H9 (cell line): ENCODE results near the gene R3HDM1. TPM values are rescaled to one million over a fixed set of nuclear protein-coding genes. Genes with fewer than 3 reads are reported as not detected.

ENCODE experiments used
- DNase-seq: peaks from one replicate; pipeline ENCODE4 v3.0.0-alpha.2; 2017
- H2AFZ ChIP-seq: one replicate; pipeline ENCODE4 v1.6.1; 2013; ENCODE audit warnings: mild to moderate bottlenecking, low read length, control low read depth, moderate library complexity
- H2AK5ac ChIP-seq: 2 replicates; pipeline ENCODE4 v1.6.1; 2013; ENCODE audit warnings: low read length, control low read depth, mixed read lengths; ENCODE audit not compliant: insufficient read length
- H2BK120ac ChIP-seq: one replicate; pipeline ENCODE4 v1.6.1; 2013; ENCODE audit warnings: low read depth, mild to moderate bottlenecking, low read length, control low read depth, inconsistent platforms; ENCODE audit not compliant: poor library complexity, severe bottlenecking
- H2BK12ac ChIP-seq: 2 replicates; pipeline ENCODE4 v1.6.1; 2013; ENCODE audit warnings: low read length, control low read depth, mixed read lengths, low read depth; ENCODE audit not compliant: insufficient read length
- H2BK15ac ChIP-seq: 2 replicates; pipeline ENCODE4 v1.6.1; 2013; ENCODE audit warnings: low read depth, low read length, control low read depth
- H2BK20ac ChIP-seq: one replicate; pipeline ENCODE4 v1.6.1; 2013; ENCODE audit warnings: low read depth, mild to moderate bottlenecking, low read length, control low read depth, inconsistent platforms; ENCODE audit not compliant: poor library complexity, severe bottlenecking
- H2BK5ac ChIP-seq: 2 replicates; pipeline ENCODE4 v1.6.1; 2013; ENCODE audit warnings: low read length, control low read depth, mixed read lengths; ENCODE audit not compliant: insufficient read length
- H3K14ac ChIP-seq: 2 replicates; pipeline ENCODE4 v1.6.1; 2013; ENCODE audit warnings: low read length, control low read depth; ENCODE audit not compliant: insufficient read depth
- H3K18ac ChIP-seq: 2 replicates; pipeline ENCODE4 v1.6.1; 2013; ENCODE audit warnings: low read depth, mild to moderate bottlenecking, mixed read lengths, low read length, control low read depth; ENCODE audit not compliant: insufficient read length
- H3K23ac ChIP-seq: 2 replicates; pipeline ENCODE4 v1.6.1; 2013; ENCODE audit warnings: low read length, control low read depth, mixed read lengths, low read depth; ENCODE audit not compliant: insufficient read length
- H3K23me2 ChIP-seq: 2 replicates; pipeline ENCODE4 v1.6.1; 2013; ENCODE audit warnings: low read depth, mild to moderate bottlenecking, mixed read lengths, low read length, control low read depth; ENCODE audit not compliant: insufficient read length, poor library complexity, severe bottlenecking
- H3K27ac ChIP-seq: 2 replicates; pipeline ENCODE4 v1.5.1; 2013; ENCODE audit warnings: low read length, control low read depth, mixed read lengths, low read depth; ENCODE audit not compliant: insufficient read length
- H3K27me3 ChIP-seq: 2 replicates; pipeline ENCODE4 v1.6.1; 2013; ENCODE audit warnings: low read length, control low read depth, inconsistent platforms; ENCODE audit not compliant: insufficient read depth
- H3K4ac ChIP-seq: 2 replicates; pipeline ENCODE4 v1.6.1; 2013; ENCODE audit warnings: low read depth, mild to moderate bottlenecking, control low read depth, inconsistent platforms, low read length, moderate library complexity
- H3K4me1 ChIP-seq: 2 replicates; pipeline ENCODE4 v1.6.1; 2013; ENCODE audit warnings: low read length, control low read depth, inconsistent platforms; ENCODE audit not compliant: insufficient read depth
- H3K4me2 ChIP-seq: 2 replicates; pipeline ENCODE4 v1.6.1; 2013; ENCODE audit warnings: low read length, control low read depth, mixed read lengths; ENCODE audit not compliant: insufficient read length, insufficient read depth
- H3K56ac ChIP-seq: 2 replicates; pipeline ENCODE4 v1.6.1; 2013; ENCODE audit warnings: low read depth, mild to moderate bottlenecking, mixed read lengths, low read length, control low read depth; ENCODE audit not compliant: insufficient read length
- H3K79me1 ChIP-seq: 2 replicates; pipeline ENCODE4 v1.6.1; 2013; ENCODE audit warnings: low read depth, mild to moderate bottlenecking, moderate library complexity, low read length, control low read depth, inconsistent platforms; ENCODE audit not compliant: insufficient read depth, poor library complexity, severe bottlenecking
- H3K79me2 ChIP-seq: 2 replicates; pipeline ENCODE4 v1.6.1; 2013; ENCODE audit warnings: low read length, control low read depth, inconsistent platforms; ENCODE audit not compliant: insufficient read depth
- H3K9ac ChIP-seq: 2 replicates; pipeline ENCODE4 v1.6.1; 2013; ENCODE audit warnings: low read length, control low read depth, mixed read lengths; ENCODE audit not compliant: insufficient read length; ENCODE audit errors: extremely low read depth
- H3K9me3 ChIP-seq: one replicate; pipeline ENCODE4 v1.6.1; 2013; ENCODE audit warnings: low read depth, low read length, inconsistent platforms; ENCODE audit not compliant: control insufficient read depth
- H3T11ph ChIP-seq: one replicate; pipeline ENCODE4 v1.6.1; 2013; ENCODE audit warnings: mild to moderate bottlenecking, low read length, control low read depth, inconsistent platforms
- H4K20me1 ChIP-seq: one replicate; pipeline ENCODE4 v1.6.1; 2013; ENCODE audit not compliant: control insufficient read depth, insufficient read length, insufficient read depth
- H4K5ac ChIP-seq: 2 replicates; pipeline ENCODE4 v1.6.1; 2013; ENCODE audit warnings: low read depth, mild to moderate bottlenecking, mixed read lengths, low read length, control low read depth; ENCODE audit not compliant: insufficient read length
- H4K8ac ChIP-seq: replicated peaks from 2 replicates; pipeline ENCODE4 v1.6.1; 2013; ENCODE audit warnings: low read length, control low read depth, mixed read lengths, low read depth; ENCODE audit not compliant: insufficient read length
- H4K91ac ChIP-seq: 2 replicates; pipeline ENCODE4 v1.6.1; 2013; ENCODE audit warnings: low read depth, mild to moderate bottlenecking, moderate library complexity, mixed read lengths, low read length, control low read depth; ENCODE audit not compliant: insufficient read length
- H3K27ac Mint-ChIP-seq, 3 experiments: 2 replicates in 2 of 3; 3 replicates in 1 of 3; pipeline ENCODE4 v1.8.0; 2020 to 2021; ENCODE audit warnings: mixed read lengths in 3 of 3, mild to moderate bottlenecking in 1 of 3, moderate library complexity in 1 of 3
- H3K27me3 Mint-ChIP-seq: 2 replicates; pipeline ENCODE4 v1.8.0; 2021; ENCODE audit warnings: low read depth, mild to moderate bottlenecking, moderate library complexity, mixed read lengths
- H3K36me3 Mint-ChIP-seq, 3 experiments: 2 replicates in 2 of 3; 3 replicates in 1 of 3; pipeline ENCODE4 v1.8.0; 2020 to 2021; ENCODE audit warnings: low read depth in 3 of 3, mixed read lengths in 3 of 3; ENCODE audit not compliant: insufficient read depth in 1 of 3
- H3K4me1 Mint-ChIP-seq, 2 experiments: 2 replicates each; pipeline ENCODE4 v1.8.0; 2020; ENCODE audit warnings: mixed read lengths in 2 of 2
- H3K4me3 Mint-ChIP-seq, 2 experiments: 2 replicates in 1 of 2; 3 replicates in 1 of 2; pipeline ENCODE4 v1.8.0; 2020 to 2021; ENCODE audit warnings: mild to moderate bottlenecking in 2 of 2, mixed read lengths in 2 of 2, moderate library complexity in 1 of 2
- H3K9me3 Mint-ChIP-seq, 2 experiments: 2 replicates in 1 of 2; 3 replicates in 1 of 2; pipeline ENCODE4 v1.8.0; 2020; ENCODE audit warnings: mild to moderate bottlenecking in 2 of 2, mixed read lengths in 2 of 2, moderate library complexity in 1 of 2
- CTCF ChIP-seq: fragments of 200-600 bp; sonication (generic); conservative IDR thresholded peaks from 3 replicates; pipeline ENCODE4 v1.8.0; 2021; ENCODE audit warnings: antibody characterized with exemption, mild to moderate bottlenecking
- WGBS: extraction: QIAGEN DNeasy Blood & Tissue Kit; methylation state at CpG from one replicate; pipeline ENCODE4 v1.1.7; 2013; ENCODE audit warnings: missing lambda C conversion rate, low lambda C conversion rate, mixed read lengths; ENCODE audit not compliant: insufficient read length; ENCODE audit errors: extremely low coverage; 5-methylcytosine and 5-hydroxymethylcytosine counted together
- total RNA-seq: library from RNA; stranded (reverse); gene quantifications from 2 replicates; pipeline ENCODE4 v1.2.1, GENCODE V29; 2021

Gene R3HDM1
- total RNA-seq, 1 experiment from 2014 or later: 58.8 TPM

DNA sequence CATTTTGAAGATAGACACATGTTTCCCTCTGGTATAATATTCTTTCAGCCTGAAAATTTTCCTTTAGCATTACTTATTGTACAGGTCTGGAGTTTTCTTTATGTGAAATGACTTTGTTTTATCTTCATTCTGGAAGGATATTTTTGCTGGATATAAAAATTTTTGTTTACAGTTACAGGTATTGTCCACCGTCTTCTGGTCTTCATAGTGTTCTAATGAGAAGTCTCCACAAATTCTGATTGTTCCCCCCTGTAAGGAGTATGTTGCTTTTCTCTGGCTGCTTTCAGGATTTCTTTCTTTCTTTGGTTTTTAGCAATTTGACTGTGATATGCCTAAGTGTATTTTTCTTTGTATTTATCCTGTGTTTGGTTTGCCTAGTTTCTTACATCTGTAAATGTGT, 225.4 kb downstream of the R3HDM1 start:
- H2BK15ac ChIP-seq: no peak overlapping the region

More for the DNA sequence above, 225.4 kb downstream of the R3HDM1 start:
- Histone ChIP-seq H2AK5ac (no peak overlapping the region), H2BK5ac (no peak overlapping the region), H3T11ph (no peak overlapping the region), H3K4me1 (no peaks in the 10 kb centered on the region), H4K91ac (no peak overlapping the region), H3K56ac (no peak overlapping the region), H3K14ac (no peak overlapping the region), H3K9ac (no peak overlapping the region), H2BK12ac (no peak overlapping the region), H3K27ac (no peak overlapping the region), H3K23ac (no peak overlapping the region), H2BK120ac (no peak overlapping the region), H3K18ac (no peak overlapping the region), H3K4me2 (no peak overlapping the region), H3K79me1 (peaks cover 5% of the 10 kb centered on the region), H4K5ac (no peak overlapping the region), H2BK20ac (no peak overlapping the region), H3K79me2 (no peaks in the 10 kb centered on the region), H2AFZ (no peak overlapping the region), H3K4ac (no peak overlapping the region), H4K8ac (no peak overlapping the region), H3K9me3 (no peaks in the 10 kb centered on the region), H4K20me1 (no peaks in the 10 kb centered on the region), H3K23me2 (no peaks in the 10 kb centered on the region), H3K27me3 (no peaks in the 10 kb centered on the region)
- no peak for DNase-seq
- H3K4me3 Mint-ChIP-seq: no peak overlapping the region
- H3K9me3 Mint-ChIP-seq: peaks cover 0 to 3% of the 10 kb centered on the region in 2 experiments; a peak in 1 of 5 replicates
- no peak overlapping the region for H3K27ac Mint-ChIP-seq
- no peak for TF ChIP-seq CTCF
- peaks cover 45 to 73% (median 67%) of the 10 kb centered on the region in 3 experiments for H3K36me3 Mint-ChIP-seq
- H3K27me3 Mint-ChIP-seq: no peaks in the 10 kb centered on the region
- H3K4me1 Mint-ChIP-seq: no peaks in the 10 kb centered on the region
- no CpG with 5 or more reads among the region's 1 CpG for whole genome bisulfite sequencing
